Right lobe of liver (tissue), 6 donors: Measurements from ENCODE around the gene MBOAT2. TPM values are rescaled to one million over a fixed set of nuclear protein-coding genes. Genes with fewer than 3 reads are reported as not detected.
"Not testable (repeated sequence)": the region's sequence is repeated elsewhere in the genome, so short reads cannot be mapped to it uniquely, and the experiment has no call there.

Experiments used
- ATAC-seq, 4 donors: fragments of 200-7000 bp; cut with Tn5 transposase; one replicate each; pipeline ENCODE4 v1.9.1; 2020; ENCODE audit warnings: mild to moderate bottlenecking in 4 of 4, moderate library complexity in 4 of 4
- DNase-seq, 3 donors: peaks; one replicate each; pipeline ENCODE4 v3.0.0-alpha.2; 2020
- H3K27ac ChIP-seq, 3 donors: fragments of 200-600 bp; one replicate each; pipeline ENCODE4 v1.8.0; 2022
- H3K27me3 ChIP-seq, 2 donors: fragments of 200-600 bp; one replicate each; pipeline ENCODE4 v1.8.0; 2022
- H3K36me3 ChIP-seq, 4 donors: fragments of 200-600 bp; sonication (generic) in 1 of 4; one replicate each; pipeline versions ENCODE4 v1.5.1 to v1.8.0; 2017 to 2022; ENCODE audit warnings: control low read depth in 1 of 4
- H3K4me1 ChIP-seq, 4 donors: fragments of 200-600 bp; sonication (generic) in 1 of 4; one replicate each; pipeline versions ENCODE4 v1.5.1 to v1.8.0; 2017 to 2022; ENCODE audit warnings: control low read depth in 1 of 4
- H3K4me3 ChIP-seq, 3 donors: fragments of 200-600 bp; one replicate each; pipeline ENCODE4 v1.8.0; 2022
- H3K9me3 ChIP-seq, 4 donors: fragments of 200-600 bp; sonication (generic) in 1 of 4; one replicate each; pipeline versions ENCODE4 v1.5.1 to v1.8.0; 2017 to 2022; ENCODE audit warnings: control low read depth in 1 of 4
- CTCF ChIP-seq, 4 donors: fragments of 200-600 bp in 3 of 4; fragments of 450-650 bp in 1 of 4; IDR thresholded peaks; one replicate each; pipeline versions ENCODE4 v1.5.1 to v1.8.0; 2016 to 2022; ENCODE audit warnings: antibody characterized with exemption in 4 of 4, mild to moderate bottlenecking in 2 of 4
- POLR2A ChIP-seq: fragments of 450-650 bp; IDR thresholded peaks from one replicate; pipeline ENCODE4 v1.6.1; 2017; ENCODE audit warnings: antibody characterized with exemption, mild to moderate bottlenecking
- WGBS: methylation state at CpG from one replicate; pipeline ENCODE4 v1.1.6; 2018; ENCODE audit warnings: low coverage, low lambda C conversion rate; ENCODE audit not compliant: insufficient coverage; ENCODE audit errors: missing lambda C conversion rate; 5-methylcytosine and 5-hydroxymethylcytosine counted together
- intact Hi-C, 2 donors: fragments of 100-400 bp; cut with DNase I; formaldehyde crosslinking; loops; one replicate each; pipeline versions ENCODE4 v1.11.2 to v1.14.1; 2022
- total RNA-seq, 6 experiments: library from RNA; depleted of rRNA in 2 of 6; stranded (reverse); fragments of >200 nt in 2 of 6; fragmentation: NEBNext Ultra II Directional in 3 of 6; extraction: Animal tissue kit (Norgen Biotek cat#: 25700) in 3 of 6; gene quantifications; one replicate each; pipeline versions ENCODE4 v1.1.0 to v1.2.4, GENCODE V29; 2016 to 2023
- donor health status: DM: no; HTN: yes; CAD: no.
- donor health status: DM: no; HTN: no; CAD: no.
- donor health status: DM: no; HTN: no; CAD: no.
- donor health status: DM: no; HTN: yes; CAD: no.
- donor health status: DM: no; HTN: yes; CAD: no.

The MBOAT2 gene
- total RNA-seq, 6 experiments from 2014 or later, result 0.50 to 1.9 (median 1.5) TPM

- 78% methylated on average over 4 of the region's 4 CpGs for WGBS
Measured at GRCh38 chr2:8974016-8974415, 29.5 kb downstream of the MBOAT2 start.

GRCh38 chr2:8973017-8973416 lies 30.5 kb downstream of the MBOAT2 start:
- H3K4me3 ChIP-seq, H3K4me1 ChIP-seq, H3K27ac ChIP-seq, H3K36me3 ChIP-seq, H3K27me3 ChIP-seq, DNase-seq, intact Hi-C loops, H3K9me3 ChIP-seq, ATAC-seq: not testable (repeated sequence)
- 95% methylated on average over 3 of the region's 3 CpGs for WGBS

More at GRCh38 chr2:8974016-8974415, 29.5 kb downstream of the MBOAT2 start:
- H3K27ac ChIP-seq, result no peak overlapping the region
- no peaks in the 10 kb centered on the region for H3K9me3 ChIP-seq
- H3K4me1 ChIP-seq, result no peaks in the 10 kb centered on the region
- intact Hi-C loops, result no loop called here
- H3K4me3 ChIP-seq, result no peak overlapping the region
- no peak for TF ChIP-seq CTCF (IDR thresholded peaks at IDR 0.05)
- TF ChIP-seq POLR2A, result no peak
- no peaks in the 10 kb centered on the region for H3K36me3 ChIP-seq
- no peaks in the 10 kb centered on the region for H3K27me3 ChIP-seq
- ATAC-seq (no peak), DNase-seq (no peak)

- intact Hi-C loops, result not testable (repeated sequence)
- no CpG with 5 or more reads among the region's 1 CpG for WGBS
Measured at GRCh38 chr2:8972535-8972934, 30.9 kb downstream of the MBOAT2 start.

GRCh38 chr2:8969348-8969747 lies 34.1 kb downstream of the MBOAT2 start:
- H3K9me3 ChIP-seq, H3K27me3 ChIP-seq, intact Hi-C loops, ATAC-seq, H3K36me3 ChIP-seq, H3K4me1 ChIP-seq, H3K4me3 ChIP-seq, H3K27ac ChIP-seq, DNase-seq: not testable (repeated sequence)
- 50% methylated on average over 2 of the region's 2 CpGs for WGBS

More at GRCh38 chr2:8972535-8972934, 30.9 kb downstream of the MBOAT2 start:
- H3K27ac ChIP-seq, H3K4me3 ChIP-seq, H3K27me3 ChIP-seq, H3K4me1 ChIP-seq, H3K9me3 ChIP-seq, DNase-seq, ATAC-seq, H3K36me3 ChIP-seq: not testable (repeated sequence)

GRCh38 chr2:8966123-8966908 lies 37.2 kb downstream of the MBOAT2 start:
- DNase-seq, result no peak
- Histone ChIP-seq H3K4me1 (no peaks in the 10 kb centered on the region), H3K4me3 (no peak overlapping the region), H3K27me3 (no peaks in the 10 kb centered on the region), H3K9me3 (no peaks in the 10 kb centered on the region), H3K27ac (no peak overlapping the region), H3K36me3 (no peaks in the 10 kb centered on the region)
- TF ChIP-seq POLR2A (no peak), CTCF (IDR thresholded peaks at IDR 0.05) (no peak)
- WGBS, result 49% methylated on average over 9 of the region's 9 CpGs
- no peak for ATAC-seq
- intact Hi-C loops, result no loop called here

- ATAC-seq, result no peak
- Histone ChIP-seq H3K4me3 (no peak overlapping the region), H3K9me3 (no peaks in the 10 kb centered on the region), H3K4me1 (no peaks in the 10 kb centered on the region), H3K27ac (no peak overlapping the region), H3K36me3 (no peaks in the 10 kb centered on the region), H3K27me3 (no peaks in the 10 kb centered on the region)
- WGBS, result 51% methylated on average over 8 of the region's 8 CpGs
- DNase-seq, result no peak
- intact Hi-C loops, result no loop called here
- TF ChIP-seq CTCF (IDR thresholded peaks at IDR 0.05) (no peak), POLR2A (no peak)
Measured at GRCh38 chr2:8965216-8965969, 38.1 kb downstream of the MBOAT2 start.
